Suprapubic skin (tissue), 4 donors: ENCODE measurements around the gene ISYNA1. TPM values are rescaled to one million over a fixed set of nuclear protein-coding genes. Genes with fewer than 3 reads are reported as not detected.

Experiments used
- DNase-seq, 2 donors: peaks; one replicate each; pipeline ENCODE4 v3.0.0-alpha.2; 2019; ENCODE audit warnings: low spot score in 2 of 2
- H3K27ac ChIP-seq: fragments of 200-600 bp; sonication (generic); one replicate; pipeline ENCODE4 v1.5.1; 2019
- H3K27me3 ChIP-seq: fragments of 200-600 bp; sonication (generic); one replicate; pipeline ENCODE4 v1.5.1; 2019
- H3K36me3 ChIP-seq: fragments of 200-600 bp; sonication (generic); one replicate; pipeline ENCODE4 v1.5.1; 2019
- H3K4me1 ChIP-seq: fragments of 200-600 bp; sonication (generic); one replicate; pipeline ENCODE4 v1.5.1; 2019
- H3K4me3 ChIP-seq: fragments of 200-600 bp; sonication (generic); one replicate; pipeline ENCODE4 v1.5.1; 2019; ENCODE audit warnings: mild to moderate bottlenecking
- H3K9me3 ChIP-seq: fragments of 200-600 bp; sonication (generic); one replicate; pipeline ENCODE4 v1.5.1; 2019
- EP300 ChIP-seq: sonication (generic); formaldehyde crosslinking; IDR thresholded peaks from one replicate; pipeline ENCODE4 v1.6.1; 2017; ENCODE audit warnings: antibody characterized with exemption
- POLR2A ChIP-seq, 2 donors: fragments of 450-650 bp; IDR thresholded peaks; one replicate each; pipeline ENCODE4 v1.6.1; 2017; ENCODE audit warnings: antibody characterized with exemption in 2 of 2, mild to moderate bottlenecking in 2 of 2, moderate library complexity in 2 of 2
- POLR2AphosphoS5 ChIP-seq, 3 donors: sonication (generic); formaldehyde crosslinking; IDR thresholded peaks; one replicate each; pipeline ENCODE4 v1.6.1; 2017; ENCODE audit warnings: antibody characterized with exemption in 3 of 3
- WGBS: methylation state at CpG from one replicate; pipeline ENCODE4 v1.1.5; 2018; 5-methylcytosine and 5-hydroxymethylcytosine counted together
- total RNA-seq, 4 donors: library from RNA; depleted of rRNA; stranded (reverse); fragments of >200 nt; gene quantifications; one replicate each; pipeline ENCODE4 v1.1.0, GENCODE V29; 2016
- TF ChIP-seq, protein P1 (sequence below), 2 donors: fragments of 200-600 bp in 1 of 2; fragments of 450-650 bp in 1 of 2; sonication (generic) in 1 of 2; IDR thresholded peaks; one replicate each; pipeline ENCODE4 v1.5.1; 2016 to 2019; ENCODE audit warnings: antibody characterized with exemption in 2 of 2, mild to moderate bottlenecking in 1 of 2, moderate library complexity in 1 of 2

ISYNA1 gene
- total RNA-seq, 4 donors from 2014 or later = 7.9 to 27.6 (median 21.0) TPM

DNA sequence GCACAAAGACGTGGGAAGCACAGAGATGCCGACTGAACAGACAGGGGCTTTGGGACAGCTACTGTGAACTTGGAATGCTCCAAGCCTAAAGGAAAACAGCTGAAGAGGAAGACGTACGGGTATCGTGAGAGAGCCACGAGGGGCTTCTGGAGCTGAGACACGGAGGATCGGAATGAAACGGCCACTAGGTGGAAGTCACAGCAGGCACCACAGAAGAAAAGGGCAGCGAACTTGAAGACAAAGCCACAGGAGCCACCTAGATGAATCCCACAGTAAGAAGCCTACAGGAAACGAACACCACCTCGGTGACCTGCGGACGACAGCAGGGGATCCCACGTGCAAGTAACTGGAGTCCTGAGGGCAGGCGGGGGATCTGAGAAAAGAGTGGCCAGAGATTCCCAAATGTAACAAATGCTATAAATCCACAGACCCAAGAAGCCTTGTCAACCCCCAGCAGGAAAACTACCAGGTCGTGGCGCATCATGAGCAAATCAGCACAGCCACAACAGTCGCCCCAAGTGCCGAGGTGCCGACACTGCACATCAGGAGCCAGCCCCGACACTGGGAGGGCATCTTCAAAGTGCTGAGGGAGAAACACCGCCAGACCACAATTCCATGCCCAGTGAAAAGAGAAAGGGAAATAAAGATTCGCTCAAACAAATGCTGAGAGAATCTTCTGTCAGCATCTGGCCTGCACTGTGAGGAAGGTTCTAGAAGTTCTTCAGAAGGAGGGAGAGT lies 39.3 kb upstream of the ISYNA1 start:
- TF ChIP-seq POLR2AphosphoS5 (IDR thresholded peaks at IDR 0.05) (no peak), EP300 (no peak), POLR2A (IDR thresholded peaks at IDR 0.05) (no peak)
- TF ChIP-seq, protein P1, sequence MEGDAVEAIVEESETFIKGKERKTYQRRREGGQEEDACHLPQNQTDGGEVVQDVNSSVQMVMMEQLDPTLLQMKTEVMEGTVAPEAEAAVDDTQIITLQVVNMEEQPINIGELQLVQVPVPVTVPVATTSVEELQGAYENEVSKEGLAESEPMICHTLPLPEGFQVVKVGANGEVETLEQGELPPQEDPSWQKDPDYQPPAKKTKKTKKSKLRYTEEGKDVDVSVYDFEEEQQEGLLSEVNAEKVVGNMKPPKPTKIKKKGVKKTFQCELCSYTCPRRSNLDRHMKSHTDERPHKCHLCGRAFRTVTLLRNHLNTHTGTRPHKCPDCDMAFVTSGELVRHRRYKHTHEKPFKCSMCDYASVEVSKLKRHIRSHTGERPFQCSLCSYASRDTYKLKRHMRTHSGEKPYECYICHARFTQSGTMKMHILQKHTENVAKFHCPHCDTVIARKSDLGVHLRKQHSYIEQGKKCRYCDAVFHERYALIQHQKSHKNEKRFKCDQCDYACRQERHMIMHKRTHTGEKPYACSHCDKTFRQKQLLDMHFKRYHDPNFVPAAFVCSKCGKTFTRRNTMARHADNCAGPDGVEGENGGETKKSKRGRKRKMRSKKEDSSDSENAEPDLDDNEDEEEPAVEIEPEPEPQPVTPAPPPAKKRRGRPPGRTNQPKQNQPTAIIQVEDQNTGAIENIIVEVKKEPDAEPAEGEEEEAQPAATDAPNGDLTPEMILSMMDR (IDR thresholded peaks at IDR 0.05) = no peak
- no peaks in the 10 kb centered on the region for H3K27me3 ChIP-seq
- H3K27ac ChIP-seq = no peak overlapping the region
- 83% methylated on average over 24 of the region's 24 CpGs for WGBS
- peaks cover 53% of the 10 kb centered on the region for H3K4me1 ChIP-seq
- no peak overlapping the region for H3K4me3 ChIP-seq
- DNase-seq = no peak
- no peaks in the 10 kb centered on the region for H3K9me3 ChIP-seq
- peaks cover 3% of the 10 kb centered on the region for H3K36me3 ChIP-seq

DNA sequence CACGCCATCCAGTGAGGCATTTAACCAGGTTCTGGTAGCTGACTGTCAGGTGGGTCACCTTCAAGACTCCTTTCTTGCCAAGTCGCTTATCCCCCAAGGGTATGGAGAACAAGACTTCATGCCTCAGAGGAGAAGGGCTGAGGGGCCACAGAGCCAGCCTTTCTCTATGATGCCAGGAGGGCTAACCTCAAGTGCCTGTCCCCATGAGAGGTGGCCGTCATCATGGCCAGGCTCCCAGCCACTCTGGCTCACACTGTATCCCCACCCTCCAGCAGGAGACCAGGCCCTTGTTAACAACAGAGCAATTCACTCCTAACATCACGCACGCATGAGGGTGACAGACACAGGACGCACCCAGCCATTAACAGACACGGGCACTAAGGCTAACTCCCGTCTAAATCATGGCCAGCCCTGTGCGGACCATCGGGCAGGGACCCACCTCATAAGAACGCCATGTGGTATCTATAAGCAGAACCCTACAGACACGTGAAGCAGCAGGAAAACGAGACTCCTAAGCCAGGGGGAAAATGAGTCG lies 38.6 kb upstream of the ISYNA1 start:
- no peak for DNase-seq
- Histone ChIP-seq H3K36me3 (peaks cover 7% of the 10 kb centered on the region), H3K27ac (no peak overlapping the region), H3K27me3 (no peaks in the 10 kb centered on the region), H3K4me1 (peaks cover 53% of the 10 kb centered on the region), H3K9me3 (no peaks in the 10 kb centered on the region), H3K4me3 (no peak overlapping the region)
- TF ChIP-seq POLR2AphosphoS5 (IDR thresholded peaks at IDR 0.05) (no peak), POLR2A (IDR thresholded peaks at IDR 0.05) (no peak), EP300 (no peak)
- TF ChIP-seq, protein P1 (IDR thresholded peaks at IDR 0.05) = no peak
- WGBS = 91% methylated on average over 13 of the region's 14 CpGs

- 83% methylated on average over 13 of the region's 19 CpGs for WGBS
- no peaks in the 10 kb centered on the region for H3K27me3 ChIP-seq
- no peak for DNase-seq
- peaks cover 47% of the 10 kb centered on the region for H3K4me1 ChIP-seq
- no peak overlapping the region for H3K27ac ChIP-seq
- H3K9me3 ChIP-seq = no peaks in the 10 kb centered on the region
- TF ChIP-seq POLR2AphosphoS5 (IDR thresholded peaks at IDR 0.05) (no peak), EP300 (no peak), POLR2A (IDR thresholded peaks at IDR 0.05) (no peak)
- TF ChIP-seq, protein P1 (IDR thresholded peaks at IDR 0.05) = no peak
- H3K36me3 ChIP-seq = peaks cover 12% of the 10 kb centered on the region
- H3K4me3 ChIP-seq = no peak overlapping the region
Observed at GRCh38 chr19:18475762-18476331, 37.9 kb upstream of the ISYNA1 start.

DNA sequence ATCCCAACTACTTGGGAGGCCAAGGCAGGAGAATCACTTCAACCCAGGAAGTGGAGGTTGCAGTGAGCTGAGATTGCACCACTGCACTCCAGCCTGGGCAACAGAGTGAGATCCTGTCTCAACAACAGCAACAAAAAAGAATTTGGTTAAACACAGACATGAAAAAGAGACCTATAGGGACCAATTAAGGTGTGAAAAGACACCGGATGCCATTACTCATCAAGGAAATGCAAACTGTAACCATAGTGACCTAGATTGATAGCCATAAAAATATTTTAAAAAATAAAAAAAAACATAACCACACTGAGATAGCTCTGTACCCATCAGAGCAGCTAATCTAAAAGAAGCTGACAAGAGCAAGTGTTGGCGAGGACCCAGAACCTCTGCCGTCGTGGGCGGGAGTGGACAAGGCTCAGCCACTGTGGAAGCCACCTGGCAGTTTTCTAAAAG lies 37.1 kb upstream of the ISYNA1 start:
- H3K4me1 ChIP-seq = peaks cover 46% of the 10 kb centered on the region
- no peak overlapping the region for H3K4me3 ChIP-seq
- H3K36me3 ChIP-seq = peaks cover 17% of the 10 kb centered on the region
- TF ChIP-seq POLR2AphosphoS5 (IDR thresholded peaks at IDR 0.05) = no peak
- TF ChIP-seq, protein P1 (IDR thresholded peaks at IDR 0.05) = no peak
- TF ChIP-seq EP300 = no peak
- no peak for TF ChIP-seq POLR2A (IDR thresholded peaks at IDR 0.05)
- 81% methylated on average over 5 of the region's 5 CpGs for WGBS
- H3K27ac ChIP-seq = no peak overlapping the region
- H3K27me3 ChIP-seq = no peaks in the 10 kb centered on the region
- no peak for DNase-seq
- no peaks in the 10 kb centered on the region for H3K9me3 ChIP-seq

GRCh38 chr19:18474366-18474887 lies 36.5 kb upstream of the ISYNA1 start:
- 93% methylated on average over 13 of the region's 13 CpGs for WGBS
- H3K27me3 ChIP-seq = no peaks in the 10 kb centered on the region
- H3K27ac ChIP-seq = no peak overlapping the region
- no peaks in the 10 kb centered on the region for H3K9me3 ChIP-seq
- no peak for DNase-seq
- peaks cover 46% of the 10 kb centered on the region for H3K4me1 ChIP-seq
- H3K4me3 ChIP-seq = no peak overlapping the region
- H3K36me3 ChIP-seq = peaks cover 17% of the 10 kb centered on the region
- TF ChIP-seq EP300 = no peak
- TF ChIP-seq POLR2AphosphoS5 (IDR thresholded peaks at IDR 0.05) = no peak
- TF ChIP-seq POLR2A (IDR thresholded peaks at IDR 0.05) = no peak
- TF ChIP-seq, protein P1 (IDR thresholded peaks at IDR 0.05) = no peak
